ENCODE data around the gene IL4.

The IL4 gene

DNA sequence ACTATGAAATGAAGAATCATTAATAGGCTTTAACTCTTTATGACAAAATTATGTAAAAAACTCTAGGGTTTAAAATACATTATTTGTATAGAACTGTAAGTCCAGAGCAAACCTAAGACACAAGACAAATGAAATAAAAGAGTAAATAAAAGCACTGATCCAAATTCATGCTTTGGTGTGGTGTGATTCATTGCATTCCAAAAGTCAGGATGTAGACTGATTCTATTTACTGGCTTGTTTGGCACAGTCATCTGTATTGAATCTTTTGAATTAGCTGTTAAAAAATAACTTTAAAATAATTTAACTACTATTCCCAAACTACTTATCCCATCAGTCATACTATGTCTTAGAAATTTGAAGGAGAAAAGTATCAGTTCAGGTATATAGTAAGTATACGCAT lies 31.1 kb downstream of the IL4 start:
- no peak for DNase-seq

DNA sequence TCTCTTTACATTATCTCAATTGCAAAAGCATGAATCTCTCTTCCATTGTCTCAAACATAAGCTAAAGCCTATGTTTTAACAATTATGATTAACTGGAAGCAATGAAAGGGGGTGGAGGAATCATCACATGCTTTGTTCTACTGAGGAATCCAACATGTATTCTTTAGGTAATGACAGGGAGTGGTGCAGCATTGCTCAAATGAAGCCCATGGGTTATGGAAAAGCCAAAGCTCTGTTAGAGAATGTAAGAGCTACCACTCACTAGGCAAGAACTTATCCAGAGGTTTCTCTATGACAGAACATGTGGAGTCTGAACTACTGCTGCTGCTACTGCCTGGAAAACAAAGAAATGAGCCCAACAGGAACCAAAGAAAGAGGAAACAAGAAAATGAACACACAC lies 34.9 kb downstream of the IL4 start:
- DNase-seq, result no peak

GRCh38 chr5:132714456-132715307 lies 40.9 kb downstream of the IL4 start:
- no peak for DNase-seq

- DNase-seq, result no peak
Observed at GRCh38 chr5:132718544-132719312, 44.9 kb downstream of the IL4 start.

- no peak for DNase-seq
Observed at GRCh38 chr5:132725745-132726144, 52.0 kb downstream of the IL4 start.

GRCh38 chr5:132729896-132730295 lies 56.1 kb downstream of the IL4 start:
- DNase-seq, result no peak
